GM18502 (cell line): Measurements from ENCODE around the gene NFAT5.
"Not testable (repeated sequence)": the region's sequence is repeated elsewhere in the genome, so short reads cannot be mapped to it uniquely, and the experiment has no call there.

ENCODE experiments used
- ATAC-seq: cut with Tn5 transposase; IDR thresholded peaks from one replicate; pipeline ENCODE4 v1.9.1; 2021; ENCODE audit warnings: mild to moderate bottlenecking; ENCODE audit not compliant: unreplicated experiment, poor library complexity

Gene NFAT5

DNA sequence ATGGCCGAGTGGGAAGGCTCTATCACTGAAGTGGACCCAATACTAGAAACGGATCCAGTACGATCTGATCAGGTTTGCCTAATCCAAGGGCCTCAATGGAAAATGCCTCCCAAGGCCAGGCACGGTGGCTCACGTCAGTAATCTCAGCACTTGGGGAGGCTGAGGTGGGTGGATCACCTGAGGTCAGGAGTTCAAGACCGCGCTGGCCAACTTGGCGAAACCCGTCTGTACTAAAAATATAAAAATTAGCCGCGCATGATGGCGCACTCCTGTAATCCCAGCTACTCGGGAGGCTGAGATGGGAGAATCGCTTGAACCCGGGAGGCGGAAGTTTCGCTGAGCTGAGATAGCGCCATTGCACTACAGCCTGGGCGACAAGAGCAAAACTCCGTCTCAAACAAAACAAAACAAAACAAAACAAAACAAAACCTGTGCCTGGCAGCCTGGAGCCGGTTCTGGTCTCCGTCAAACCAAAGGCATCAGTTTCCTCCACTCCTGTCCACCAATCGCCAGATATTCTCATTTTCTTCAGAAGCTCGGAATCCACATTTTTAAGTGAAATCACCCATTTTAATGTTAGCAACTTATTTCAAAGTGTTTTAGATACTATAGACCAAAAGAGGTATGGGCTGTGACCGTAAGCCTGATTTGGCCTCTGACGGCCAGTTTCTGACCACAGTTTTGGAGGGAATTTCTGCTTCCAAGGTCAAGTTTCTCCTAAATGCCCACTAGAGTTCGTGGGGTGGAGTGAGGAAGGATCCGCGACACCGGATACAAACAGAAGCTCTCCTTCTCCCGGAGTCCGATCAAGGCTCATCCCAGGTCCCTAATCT, 159.9 kb downstream of the NFAT5 start:
- no peak for ATAC-seq

DNA sequence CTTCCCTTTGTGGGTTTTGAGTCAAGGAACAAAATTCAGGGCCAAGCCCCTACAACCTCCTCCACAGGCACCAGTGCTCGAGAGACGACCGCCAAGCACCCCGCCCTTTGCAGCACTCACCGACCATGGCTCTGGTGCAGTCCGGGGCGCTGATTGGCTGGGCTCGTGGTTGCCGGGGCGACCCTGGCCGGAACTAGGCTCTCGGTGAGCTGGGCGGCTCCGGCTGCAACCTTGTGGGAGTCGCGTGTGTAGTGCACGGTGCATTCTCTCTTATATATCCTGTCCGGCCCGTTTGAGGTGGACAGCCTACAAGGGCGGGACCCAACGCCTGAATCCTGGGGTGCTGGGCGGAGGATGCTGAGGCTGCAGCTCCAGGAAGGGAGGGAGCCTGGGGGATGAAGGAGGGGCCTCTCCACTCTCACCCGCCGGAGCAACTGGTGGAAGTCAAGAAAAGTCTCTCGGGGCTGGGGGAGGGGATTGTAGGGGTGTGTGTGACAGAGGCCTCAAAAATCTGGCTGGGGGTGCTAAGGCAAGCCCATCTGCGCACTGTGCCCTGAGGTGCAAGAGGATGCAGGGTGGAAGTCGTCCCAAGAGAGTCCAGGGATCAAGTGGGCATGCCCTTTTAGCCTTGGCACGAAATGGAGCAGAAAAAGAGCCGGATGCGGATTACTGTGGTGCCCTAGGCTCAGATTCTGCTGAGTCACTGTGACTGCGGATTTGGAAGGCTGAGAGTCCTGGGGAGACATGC, 160.7 kb downstream of the NFAT5 start, which contains the start of gene NQO1:
Gene NQO1 (minus strand): TSS at position 248 of the 748 bp plus-strand sequence. CDS start 121 bp downstream, at position 127.
- peak; percentile 96 for ATAC-seq

DNA sequence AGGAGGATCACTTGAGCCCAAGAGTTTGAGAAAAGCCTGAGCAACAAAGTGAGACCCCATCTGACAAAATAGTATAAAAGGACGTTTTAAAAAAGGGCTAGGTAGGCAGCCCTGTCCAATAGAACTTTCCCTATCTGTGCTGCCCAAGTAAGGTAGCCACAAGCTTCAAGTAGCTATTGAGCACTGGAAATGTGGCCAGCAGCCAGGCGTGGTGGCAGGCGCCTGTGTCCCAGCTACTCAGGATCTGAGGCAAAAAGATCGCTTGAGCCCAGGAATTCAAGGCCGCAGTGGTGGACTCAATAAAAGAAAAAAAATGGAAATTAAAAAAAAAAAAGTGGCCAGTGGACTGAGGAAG, 162.1 kb downstream of the NFAT5 start:
- ATAC-seq, result no peak

DNA sequence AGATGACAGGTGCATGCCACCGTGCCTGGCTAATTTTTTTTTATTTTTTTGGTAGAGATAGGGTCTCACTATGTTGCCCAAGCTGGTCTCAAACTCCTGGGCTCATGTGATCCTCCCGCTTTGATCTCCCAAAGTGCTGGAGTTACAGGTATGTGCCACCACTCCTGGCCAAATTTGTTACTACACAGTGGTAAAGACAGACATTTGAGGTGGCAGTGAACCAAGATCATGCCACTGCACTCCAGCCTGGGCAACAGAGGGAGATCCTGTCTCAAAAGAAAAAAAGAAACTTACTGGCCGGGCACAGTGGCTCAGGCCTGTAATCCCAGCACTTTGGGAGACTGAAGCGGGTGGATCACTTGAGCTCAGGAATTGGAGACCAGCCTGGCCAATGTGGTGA, 163.3 kb downstream of the NFAT5 start:
- ATAC-seq, result not testable (repeated sequence)

DNA sequence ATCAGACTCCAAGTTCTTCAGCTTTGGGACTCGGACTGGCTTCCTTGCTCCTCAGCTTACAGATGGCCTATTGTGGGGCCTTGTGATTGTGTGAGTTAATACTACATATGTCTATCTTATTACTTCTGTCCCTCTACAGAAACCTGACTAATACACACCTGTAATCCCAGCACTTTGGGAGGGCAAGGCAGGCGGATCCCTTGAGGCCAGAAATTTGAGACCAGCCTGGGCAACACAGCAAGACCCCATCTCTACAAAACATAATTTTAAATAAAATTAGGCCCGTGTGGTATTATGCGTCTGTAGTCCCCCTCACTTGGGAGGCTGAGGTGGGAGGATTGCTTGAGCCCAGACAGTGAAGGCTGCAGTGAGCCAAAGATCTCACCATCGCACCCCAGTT, 165.5 kb downstream of the NFAT5 start:
- ATAC-seq, result not testable (repeated sequence)

DNA sequence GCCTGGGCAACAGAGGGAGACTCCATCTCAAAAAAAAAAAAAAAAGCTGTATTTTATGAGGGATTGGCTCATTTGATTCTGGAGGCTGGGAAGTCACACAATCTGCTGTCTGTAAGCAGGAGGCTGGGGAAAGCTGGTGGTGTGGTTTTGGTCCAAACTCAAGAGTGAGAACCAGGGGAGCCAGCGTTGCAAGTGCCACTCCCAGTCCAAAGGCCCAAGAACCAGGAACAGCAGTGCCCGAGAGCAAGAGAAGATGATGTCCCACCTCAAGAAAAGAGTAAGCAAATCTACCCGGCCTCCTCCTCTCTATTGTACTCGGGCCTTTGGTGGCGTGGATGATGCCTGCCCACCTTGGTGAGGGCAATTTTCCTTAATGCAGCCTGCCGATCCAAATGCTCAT, 166.3 kb downstream of the NFAT5 start:
- no peak for ATAC-seq

DNA sequence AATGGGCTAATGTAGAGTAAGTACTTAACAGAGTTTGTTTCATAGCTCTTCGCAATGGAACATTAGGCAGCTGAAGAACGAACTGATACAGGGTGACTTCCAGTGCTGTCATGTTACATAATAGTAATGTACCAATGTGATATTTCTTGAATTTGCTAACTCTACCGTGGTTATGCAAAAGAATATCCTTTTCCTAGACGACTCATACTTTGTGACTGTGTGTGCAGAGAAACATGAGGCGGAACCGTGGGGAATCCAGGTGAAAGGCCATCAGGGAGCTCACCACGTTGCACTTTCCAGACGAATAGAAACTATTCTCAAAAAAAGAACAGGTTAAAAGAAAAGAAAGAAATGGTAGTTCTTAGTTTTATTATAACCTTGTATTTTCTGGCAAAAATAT, 175.8 kb downstream of the NFAT5 start:
- no peak for ATAC-seq

DNA sequence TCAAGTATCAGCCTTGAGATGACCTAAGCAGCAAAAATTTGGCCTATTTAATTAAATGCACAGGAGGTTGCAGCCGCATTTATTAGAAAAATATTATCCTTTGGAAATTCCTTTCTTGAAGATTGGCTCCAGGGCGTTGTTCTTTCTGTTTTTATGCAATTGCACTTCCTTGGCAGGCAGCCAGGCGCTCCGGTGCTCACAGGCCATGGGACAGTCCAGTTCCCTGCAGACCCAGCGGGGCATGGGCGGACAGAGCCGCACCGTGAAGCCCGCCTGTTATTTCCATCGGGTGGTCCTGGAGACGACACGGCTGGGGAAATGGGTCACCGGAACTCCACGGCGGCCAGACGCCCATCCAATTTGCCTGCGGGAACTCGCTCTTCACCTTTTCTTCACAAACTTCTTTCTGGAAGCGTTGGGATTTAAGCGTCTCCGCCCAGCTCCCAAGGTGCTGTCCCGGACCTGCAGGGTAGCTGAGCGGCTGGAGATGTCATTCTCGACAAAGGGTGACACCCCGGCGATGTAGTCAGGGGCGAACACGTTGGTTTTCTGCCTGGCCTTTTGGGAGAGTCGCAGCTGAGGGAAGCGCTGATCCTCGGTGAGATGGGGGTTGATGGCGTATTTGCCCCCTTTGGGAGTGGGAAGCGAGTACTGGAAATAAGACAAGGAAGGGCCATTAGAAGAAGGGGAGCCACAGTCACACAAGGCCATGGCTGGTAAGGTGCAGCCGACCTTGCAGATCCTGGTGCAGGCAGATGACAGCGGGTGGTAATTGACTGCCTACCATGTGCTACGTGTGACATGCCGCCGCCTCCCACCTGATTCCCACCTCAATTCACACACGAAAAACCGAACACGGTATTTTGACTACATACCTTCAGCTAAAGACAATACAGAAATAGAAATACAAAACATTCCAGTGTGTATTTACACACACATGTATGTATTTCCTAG, 176.5 kb downstream of the NFAT5 start:
- ATAC-seq, result no peak

DNA sequence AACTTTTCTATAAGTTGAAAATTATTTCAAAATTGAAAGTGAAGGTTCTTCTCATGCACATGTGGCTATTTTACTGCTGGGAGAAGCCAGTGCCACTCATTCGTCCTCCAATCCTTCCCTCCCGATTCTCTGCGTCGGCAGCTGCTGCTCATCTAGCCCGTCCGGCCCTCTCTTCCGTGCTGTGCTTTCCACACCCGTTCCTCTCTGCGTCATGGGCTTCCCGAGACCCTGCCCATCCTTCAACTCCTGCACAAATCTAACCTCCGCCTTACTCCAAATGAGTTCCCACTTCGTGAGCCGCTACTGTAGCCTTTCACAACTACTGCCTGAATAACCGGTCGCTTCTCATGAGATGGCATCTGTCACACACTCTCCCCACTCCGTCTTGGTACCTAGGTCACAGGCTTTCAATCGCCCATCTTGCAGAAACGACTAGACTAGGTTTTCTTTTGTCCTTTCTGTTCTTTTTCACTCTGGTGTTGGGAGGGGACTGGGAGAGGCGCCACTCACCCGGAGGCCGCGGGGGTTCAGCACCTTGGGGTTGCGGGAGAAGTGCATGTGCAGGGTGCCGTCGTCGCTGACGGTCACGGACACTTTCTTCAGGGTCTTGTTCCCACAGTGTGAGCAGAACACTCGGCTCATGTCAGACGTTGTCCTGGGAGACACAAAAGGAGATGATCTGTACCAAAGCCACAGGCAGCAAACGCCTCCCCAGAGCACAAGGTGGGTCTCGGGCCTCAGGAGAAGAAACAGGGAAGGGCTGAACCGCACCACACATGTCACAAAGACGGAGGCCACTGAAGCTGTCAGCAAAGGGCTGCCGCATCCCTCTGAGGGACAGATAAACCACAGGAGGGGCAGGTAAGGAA, 178.8 kb downstream of the NFAT5 start:
- ATAC-seq, result no peak

DNA sequence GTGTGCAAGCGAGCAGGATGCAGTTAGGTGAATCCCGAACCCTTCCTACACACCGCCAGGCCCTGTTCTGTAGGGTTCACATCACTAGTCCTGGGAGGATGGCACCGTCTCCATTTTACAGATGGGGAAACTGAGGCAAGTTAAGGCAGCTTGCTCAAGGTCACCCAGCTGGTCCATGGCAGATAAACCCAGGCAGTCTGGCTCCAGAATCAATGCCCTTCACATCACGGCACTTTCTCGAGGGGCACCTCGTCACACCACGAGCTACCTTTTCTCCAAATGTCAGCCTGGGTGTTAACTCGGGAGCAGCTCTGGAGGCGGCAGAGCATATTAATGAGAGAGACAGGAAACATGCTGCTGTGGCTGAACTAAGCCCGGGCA, 179.5 kb downstream of the NFAT5 start:
- no peak for ATAC-seq

DNA sequence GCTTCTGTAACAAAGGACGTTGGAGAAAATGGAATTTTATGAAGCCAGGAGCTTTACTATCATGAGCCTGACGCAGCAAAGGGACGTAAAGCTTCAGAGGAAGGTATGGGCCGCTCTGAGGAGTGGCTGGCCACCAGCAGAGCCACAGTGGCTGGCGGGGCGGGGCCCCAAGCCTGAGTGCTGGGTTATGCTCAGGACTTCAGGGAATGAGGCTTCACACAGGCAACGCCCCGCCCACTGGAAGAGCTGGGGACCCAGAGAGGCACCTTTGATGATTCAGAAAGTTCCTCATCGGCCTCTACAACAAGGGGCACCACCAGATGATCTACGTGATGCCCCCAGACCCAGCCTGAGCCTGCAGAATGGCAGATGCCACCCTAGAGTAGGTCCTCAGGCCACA, 180.2 kb downstream of the NFAT5 start:
- no peak for ATAC-seq

DNA sequence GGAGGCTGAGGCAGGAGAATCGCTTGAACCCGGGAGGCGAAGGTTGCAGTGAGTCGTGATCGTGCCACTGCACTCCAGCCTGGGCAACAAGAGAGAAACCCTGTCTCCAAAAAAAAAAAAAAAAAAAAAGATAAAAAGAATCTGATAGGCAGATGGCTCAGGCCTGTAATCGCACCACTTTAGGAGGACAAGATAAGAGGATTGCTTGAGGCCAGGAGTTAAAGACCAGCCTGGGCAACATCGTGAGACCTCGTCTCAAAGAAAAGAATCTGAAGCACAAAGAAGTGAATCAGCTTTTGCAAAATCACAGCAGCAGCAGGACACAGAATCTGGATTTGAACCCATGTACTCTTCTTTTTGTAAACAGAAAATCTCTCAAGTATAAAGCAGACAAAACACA, 181.3 kb downstream of the NFAT5 start:
- no peak for ATAC-seq

DNA sequence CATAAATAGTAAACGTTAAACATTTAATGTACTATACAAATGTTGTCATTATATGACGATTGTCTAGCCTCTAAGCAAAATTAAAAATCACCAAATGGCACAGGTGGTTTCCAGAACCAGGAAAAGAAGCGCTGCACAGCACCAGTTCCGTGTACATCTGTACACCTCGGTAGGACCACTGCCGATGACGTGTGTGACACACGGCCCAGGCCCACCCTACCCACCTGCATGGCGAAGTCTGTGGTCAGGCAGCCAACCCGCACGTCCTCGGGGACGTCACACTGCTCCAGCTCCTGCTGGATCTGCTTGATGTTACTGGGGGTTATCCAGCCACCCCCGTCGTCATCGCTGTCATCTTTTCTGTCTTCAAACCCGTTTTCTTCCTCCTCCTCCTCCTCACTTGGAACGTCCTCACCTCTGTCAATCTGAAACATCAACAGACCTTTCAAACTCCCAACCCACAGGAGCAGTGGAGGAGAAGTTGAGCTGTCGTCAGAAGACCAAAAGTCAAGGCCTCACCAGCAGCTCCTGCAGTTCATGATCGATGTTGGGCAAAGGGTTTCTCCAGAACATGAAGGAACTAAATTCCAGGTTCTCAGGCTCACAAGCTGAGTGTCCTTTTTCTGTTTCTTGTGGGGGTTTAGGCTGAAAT, 183.1 kb downstream of the NFAT5 start:
- ATAC-seq, result no peak

DNA sequence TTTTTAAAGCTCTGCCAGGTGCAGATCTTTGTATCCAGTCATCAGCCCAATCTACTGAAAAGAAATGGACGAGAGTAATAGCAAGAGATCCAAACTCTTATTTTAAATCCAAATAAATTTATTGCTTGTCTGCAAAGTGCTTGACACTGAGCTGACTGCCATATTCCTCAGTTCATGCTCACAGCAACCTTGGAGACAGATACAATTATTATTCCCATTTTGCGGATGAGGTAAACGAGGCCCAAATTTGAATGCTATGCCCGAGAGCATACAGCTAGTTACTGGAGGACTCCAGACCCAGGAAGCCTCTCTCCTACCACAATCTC, 188.3 kb downstream of the NFAT5 start:
- ATAC-seq, result peak; percentile 10
